H4 (cell line): ENCODE measurements around the gene ACOD1. TPM values are rescaled to one million over a fixed set of nuclear protein-coding genes. Genes with fewer than 3 reads are reported as not detected.
A peak's percentile ranks its signal among the peaks of the same experiment; 100 is the strongest.
"Not testable (repeated sequence)": the region's sequence is repeated elsewhere in the genome, so short reads cannot be mapped to it uniquely, and the experiment has no call there.

ENCODE experiments used
- DNase-seq: peaks from one replicate; pipeline ENCODE4 v3.0.0-alpha.2; 2015; ENCODE audit warnings: low spot score
- total RNA-seq: library from RNA; depleted of rRNA; stranded (reverse); fragments of >200 nt; shearing (Covaris generic); gene quantifications from 2 replicates; pipeline ENCODE4 v1.2.3, GENCODE V29; 2014

The ACOD1 gene
- total RNA-seq, 1 experiment from 2014 or later = not detected

DNA sequence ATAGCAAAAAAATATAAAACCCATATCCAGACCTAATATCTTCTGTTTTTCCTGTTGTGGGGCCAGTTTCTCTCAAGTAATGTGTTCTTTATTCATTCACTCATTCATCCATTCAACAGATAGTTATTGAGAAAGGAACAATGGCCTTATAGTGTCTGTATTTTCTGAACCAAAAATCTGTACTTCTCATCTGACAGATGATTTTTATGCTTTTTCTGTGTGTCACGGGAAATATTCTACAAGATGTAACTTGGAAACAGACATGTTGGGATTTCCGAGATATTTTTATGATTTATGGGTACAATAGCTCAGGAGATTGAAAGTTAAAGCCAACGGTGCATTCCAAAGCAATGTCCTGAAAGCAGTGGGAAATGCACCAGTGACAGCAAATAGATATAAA, 5.7 kb downstream of the ACOD1 start:
- no peak for DNase-seq

DNA sequence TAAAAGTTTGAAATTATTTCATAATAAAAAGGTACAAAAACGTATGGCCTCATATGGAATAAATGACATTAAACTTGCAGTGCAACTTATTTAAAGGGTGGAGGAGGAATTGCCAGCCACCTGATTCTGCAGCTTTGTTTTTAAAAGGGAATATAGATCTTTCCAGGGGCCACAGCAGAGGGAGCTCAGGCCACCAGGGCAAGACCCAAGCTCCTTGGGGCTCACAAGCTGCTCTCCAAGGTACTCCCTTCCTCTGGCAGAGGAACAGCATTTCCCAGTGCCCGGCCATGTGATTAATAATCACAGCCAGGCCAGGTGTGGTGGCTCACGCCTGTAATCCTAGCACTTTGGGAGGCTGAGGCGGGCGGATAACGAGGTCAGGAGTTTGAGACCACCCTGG, 6.2 kb downstream of the ACOD1 start:
- no peak for DNase-seq

GRCh38 chr13:76955193-76955592, 6.9 kb downstream of the ACOD1 start:
- DNase-seq = no peak

GRCh38 chr13:76955661-76956060, 7.3 kb downstream of the ACOD1 start:
- DNase-seq = no peak

DNA sequence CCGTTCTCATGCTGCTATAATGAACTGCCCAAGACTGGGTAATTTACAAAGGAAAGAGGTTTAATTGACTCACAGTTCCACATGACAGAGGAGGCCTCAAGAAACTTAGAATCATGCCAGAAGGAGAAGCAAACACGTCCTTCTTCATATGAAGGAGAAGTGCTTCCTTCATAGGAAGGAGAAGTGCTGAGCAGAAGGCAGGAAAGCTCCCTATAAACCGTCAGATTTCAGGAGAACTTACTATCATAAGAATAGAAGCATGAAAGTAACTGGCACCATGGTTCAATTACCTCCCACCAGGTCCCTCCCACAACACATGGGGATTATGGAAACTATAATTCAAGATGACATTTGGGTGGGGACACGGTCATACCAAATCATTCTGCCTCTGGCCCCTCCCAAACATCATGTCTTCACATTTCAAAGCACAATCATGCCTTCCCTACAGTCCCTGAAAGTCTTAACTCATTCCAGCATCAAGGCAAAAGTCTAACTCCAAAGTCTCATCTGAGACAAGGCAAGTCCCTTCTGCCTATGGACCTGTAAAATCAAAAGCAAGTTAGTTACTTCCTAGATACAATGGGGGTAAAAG, 10.6 kb downstream of the ACOD1 start:
- no peak for DNase-seq

- DNase-seq = not testable (repeated sequence)
These were observed 11.4 kb downstream of the ACOD1 start for GRCh38 chr13:76959734-76960133.

GRCh38 chr13:76965759-76966421, 17.6 kb downstream of the ACOD1 start:
- DNase-seq = peak; percentile 56

DNA sequence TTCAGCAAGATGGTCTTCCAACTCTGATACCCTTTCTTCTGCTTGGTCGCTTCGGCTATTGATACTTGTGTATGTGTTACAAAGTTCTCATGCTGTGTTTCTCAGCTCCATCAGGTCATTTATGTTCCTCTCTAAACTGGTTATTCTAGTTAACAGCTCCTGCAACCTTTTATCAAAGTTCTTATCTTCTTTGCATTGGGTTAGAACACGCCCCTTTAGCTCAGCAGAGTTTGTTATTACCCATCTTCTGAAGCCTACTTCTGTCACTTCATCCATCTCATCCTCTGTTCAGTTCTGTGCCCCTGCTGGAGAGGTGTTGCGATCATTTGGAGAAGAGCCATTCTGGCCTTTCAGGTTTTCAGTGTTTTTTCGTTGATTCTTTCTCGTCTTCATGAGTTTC, 18.7 kb downstream of the ACOD1 start:
- DNase-seq = no peak

DNA sequence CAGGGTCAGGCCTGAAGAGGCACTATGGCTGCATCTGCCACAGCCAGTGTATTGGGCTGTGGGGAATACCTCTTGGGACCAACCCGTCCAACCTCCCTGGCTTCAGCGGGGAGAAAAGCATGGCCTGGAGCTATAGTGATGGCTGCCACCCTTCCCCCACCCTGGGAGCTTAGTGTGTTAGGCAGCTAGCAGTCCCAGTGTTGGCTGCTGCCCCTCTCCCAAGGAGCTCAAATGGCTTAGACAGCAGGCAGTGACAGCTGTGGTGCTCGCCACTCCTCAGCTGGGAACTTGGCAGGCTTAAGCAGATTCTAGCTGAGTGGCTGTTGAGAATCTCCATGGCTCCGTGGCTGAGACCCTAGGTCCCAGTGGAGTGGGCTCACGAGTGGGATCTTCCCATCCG, 19.7 kb downstream of the ACOD1 start:
- DNase-seq = no peak

DNA sequence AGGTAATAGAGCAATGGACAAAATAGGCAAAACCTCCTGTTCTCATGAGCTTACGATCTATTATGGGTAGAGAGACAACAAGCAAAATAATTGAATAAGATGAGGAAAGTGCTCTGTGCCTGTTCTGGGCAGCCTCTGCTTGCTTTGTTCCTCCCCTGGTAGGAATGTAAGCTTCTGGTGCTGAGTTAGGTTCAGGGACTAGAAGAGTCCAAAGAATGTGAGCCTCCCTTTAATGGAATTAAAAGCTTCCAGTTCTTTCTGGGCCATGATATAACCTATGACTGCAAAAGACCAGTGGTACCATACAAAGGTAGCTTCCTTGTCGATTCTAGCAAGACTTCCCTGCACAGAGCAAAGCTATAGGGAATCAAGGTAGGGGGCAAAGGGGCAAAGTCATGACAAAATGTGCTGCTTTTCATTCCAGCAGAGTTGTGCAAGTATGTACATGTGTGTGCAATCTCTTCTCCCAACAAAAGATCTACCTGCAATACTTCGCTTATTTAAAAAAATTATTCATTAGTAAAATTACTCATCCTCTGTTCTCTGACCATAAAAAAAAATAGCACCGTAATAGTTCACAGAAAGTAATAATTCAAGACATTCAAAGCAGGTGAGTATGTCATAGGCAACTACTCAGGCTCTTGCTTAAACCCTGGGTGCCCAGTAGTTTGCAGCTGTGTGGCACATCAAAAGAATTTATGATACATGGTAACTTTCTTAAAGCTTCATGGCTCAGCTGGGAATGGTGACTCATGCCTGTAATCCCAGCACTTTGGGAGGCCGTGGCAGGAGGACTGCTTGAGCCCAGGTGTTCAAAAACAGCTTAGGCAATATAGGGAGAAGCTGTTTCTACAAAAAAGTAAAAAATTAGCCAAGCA, 21.4 kb downstream of the ACOD1 start:
- DNase-seq = no peak

DNA sequence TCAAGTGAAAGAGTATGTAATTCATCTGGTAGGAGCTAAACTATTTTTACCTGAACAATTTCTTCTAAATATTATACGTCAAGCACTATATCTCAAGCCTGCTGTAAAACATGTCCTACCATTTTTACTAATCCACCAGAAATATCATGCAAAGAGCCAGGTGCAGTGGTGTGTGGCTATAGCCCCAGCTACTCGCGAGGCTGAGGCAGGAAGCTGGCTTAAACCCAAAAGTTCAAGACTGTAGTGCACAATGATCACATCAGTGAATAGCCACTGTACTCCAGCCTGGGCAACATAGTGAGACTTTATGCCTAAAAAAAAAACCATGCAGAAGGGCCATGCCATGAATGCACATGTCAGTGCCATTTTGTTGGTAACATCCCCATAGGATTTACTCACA, 22.9 kb downstream of the ACOD1 start:
- DNase-seq = no peak

- DNase-seq = no peak
These were observed 23.8 kb downstream of the ACOD1 start for GRCh38 chr13:76971851-76972829.

GRCh38 chr13:76973920-76974617, 25.8 kb downstream of the ACOD1 start:
- no peak for DNase-seq

GRCh38 chr13:76974618-76974975, 26.3 kb downstream of the ACOD1 start:
- DNase-seq = no peak

GRCh38 chr13:76975863-76976262, 27.6 kb downstream of the ACOD1 start:
- DNase-seq = no peak

GRCh38 chr13:76976490-76976889, 28.2 kb downstream of the ACOD1 start:
- DNase-seq = peak; percentile 48

DNA sequence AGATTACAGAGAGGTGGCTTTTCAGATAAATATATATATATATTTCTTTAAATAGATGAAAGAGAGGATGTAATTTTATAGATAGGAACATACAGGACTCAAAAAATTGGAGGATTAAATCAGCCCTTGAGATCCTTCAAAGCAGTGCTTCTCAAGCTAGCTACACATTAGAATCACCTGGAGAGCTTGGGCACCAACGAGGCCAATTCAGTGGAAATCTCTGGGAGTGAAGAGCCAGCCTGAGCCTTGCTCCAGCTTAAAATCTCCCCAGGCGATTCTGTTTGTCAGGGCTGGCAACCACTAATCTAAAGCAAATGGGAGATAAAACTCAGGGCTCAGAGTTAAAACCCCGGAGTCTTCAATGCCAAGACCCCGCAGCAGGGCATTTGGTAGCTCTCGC, 28.6 kb downstream of the ACOD1 start:
- DNase-seq = no peak

- DNase-seq = no peak
These were observed 31.9 kb downstream of the ACOD1 start for GRCh38 chr13:76980075-76980718.

- no peak for DNase-seq
These were observed 33.8 kb downstream of the ACOD1 start for GRCh38 chr13:76982061-76982460.

GRCh38 chr13:76983676-76984075, 35.4 kb downstream of the ACOD1 start:
- no peak for DNase-seq

- DNase-seq = no peak
These were observed 43.1 kb downstream of the ACOD1 start for GRCh38 chr13:76991432-76991795.
